ENCODE measurements around the gene PHLDA1.
"Not testable (repeated sequence)": the region's sequence is repeated elsewhere in the genome, so short reads cannot be mapped to it uniquely, and the experiment has no call there.

Gene PHLDA1

DNA sequence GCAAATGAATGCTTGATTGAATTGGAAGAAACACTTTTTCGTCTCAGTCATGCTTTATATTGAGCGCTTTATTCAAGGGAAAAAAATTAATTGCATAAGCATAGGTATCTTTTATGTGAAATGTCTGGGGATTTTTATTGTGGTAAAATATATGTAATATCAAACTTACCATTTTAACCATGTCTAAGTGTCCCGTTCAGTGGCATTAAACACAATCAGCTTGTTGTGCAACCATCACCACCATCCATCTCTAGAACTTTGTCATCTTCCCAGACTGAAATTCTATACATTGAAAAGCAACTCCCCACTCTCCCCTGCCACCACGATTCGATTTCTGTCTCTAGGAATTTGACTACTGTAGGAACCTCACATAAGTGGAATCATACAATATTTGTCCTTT is 39.8 kb downstream of the PHLDA1 start:
- DNase-seq (ENCODE audit: low read depth), result no peak
- TF ChIP-seq, protein P1, sequence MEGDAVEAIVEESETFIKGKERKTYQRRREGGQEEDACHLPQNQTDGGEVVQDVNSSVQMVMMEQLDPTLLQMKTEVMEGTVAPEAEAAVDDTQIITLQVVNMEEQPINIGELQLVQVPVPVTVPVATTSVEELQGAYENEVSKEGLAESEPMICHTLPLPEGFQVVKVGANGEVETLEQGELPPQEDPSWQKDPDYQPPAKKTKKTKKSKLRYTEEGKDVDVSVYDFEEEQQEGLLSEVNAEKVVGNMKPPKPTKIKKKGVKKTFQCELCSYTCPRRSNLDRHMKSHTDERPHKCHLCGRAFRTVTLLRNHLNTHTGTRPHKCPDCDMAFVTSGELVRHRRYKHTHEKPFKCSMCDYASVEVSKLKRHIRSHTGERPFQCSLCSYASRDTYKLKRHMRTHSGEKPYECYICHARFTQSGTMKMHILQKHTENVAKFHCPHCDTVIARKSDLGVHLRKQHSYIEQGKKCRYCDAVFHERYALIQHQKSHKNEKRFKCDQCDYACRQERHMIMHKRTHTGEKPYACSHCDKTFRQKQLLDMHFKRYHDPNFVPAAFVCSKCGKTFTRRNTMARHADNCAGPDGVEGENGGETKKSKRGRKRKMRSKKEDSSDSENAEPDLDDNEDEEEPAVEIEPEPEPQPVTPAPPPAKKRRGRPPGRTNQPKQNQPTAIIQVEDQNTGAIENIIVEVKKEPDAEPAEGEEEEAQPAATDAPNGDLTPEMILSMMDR (IDR thresholded peaks at IDR 0.05; ENCODE audit: control insufficient read depth, insufficient read depth, low read depth, low read length, missing control alignments), result no peak
- no peak overlapping the region for H3K4me3 ChIP-seq (ENCODE audit: control insufficient read depth, low read depth, low read length)

DNA sequence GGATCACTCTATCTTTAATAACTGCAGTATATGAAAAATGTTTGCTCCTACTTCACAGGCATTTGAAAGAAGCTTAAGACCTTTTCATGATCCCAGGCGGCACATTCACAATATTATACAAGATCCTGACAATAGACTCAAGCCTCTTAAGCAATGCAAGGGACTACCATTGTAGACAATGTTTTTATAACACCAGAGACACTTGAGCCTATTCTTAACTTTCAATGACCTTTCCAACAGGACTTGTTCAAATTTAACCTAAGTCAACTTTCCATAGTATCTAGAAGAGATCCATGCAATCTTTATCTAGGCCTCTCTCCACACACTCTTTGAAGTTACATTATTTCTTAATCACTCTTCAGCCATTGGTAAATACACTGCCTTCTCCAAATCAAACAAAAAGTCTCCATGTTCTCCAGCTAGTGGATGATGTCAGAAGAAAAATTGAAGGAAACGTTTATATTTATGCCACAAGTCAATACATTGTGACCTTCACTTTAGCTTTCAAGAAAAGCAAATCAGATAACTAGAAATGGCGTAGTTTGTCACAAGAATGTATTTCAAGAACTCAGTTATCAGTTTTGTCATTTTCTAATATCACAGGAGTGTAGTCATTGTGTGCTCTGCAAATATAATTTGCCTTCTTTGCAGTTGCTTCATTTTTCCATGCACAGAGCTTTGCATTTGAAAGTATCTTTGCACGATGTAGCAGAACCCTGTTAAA is 41.2 kb downstream of the PHLDA1 start:
- H3K4me3 ChIP-seq (ENCODE audit: control insufficient read depth, low read depth, low read length), result no peak overlapping the region
- TF ChIP-seq, protein P1 (IDR thresholded peaks at IDR 0.05; ENCODE audit: control insufficient read depth, insufficient read depth, low read depth, low read length, missing control alignments), result no peak
- no peak for DNase-seq (ENCODE audit: low read depth)

DNA sequence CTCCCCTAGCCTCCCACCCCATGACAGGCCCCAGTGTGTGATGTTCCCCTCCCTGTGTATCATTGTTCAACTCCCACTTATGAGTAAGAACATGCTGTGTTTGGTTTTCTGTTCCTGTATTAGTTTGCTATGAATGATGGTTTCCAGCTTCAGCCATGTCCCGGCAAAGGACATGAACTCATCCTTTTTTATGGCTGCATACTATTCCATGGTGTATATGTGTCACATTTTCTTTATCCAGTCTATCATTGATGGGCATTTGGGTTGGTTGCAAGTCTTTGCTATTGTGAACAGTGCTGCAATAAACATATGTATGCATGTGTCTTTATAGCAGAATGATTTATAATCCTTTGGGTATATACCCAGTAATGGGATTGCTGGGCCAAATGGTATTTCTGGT is 43.9 kb downstream of the PHLDA1 start:
- not testable (repeated sequence) for DNase-seq (ENCODE audit: low read depth); H3K4me3 ChIP-seq (ENCODE audit: control insufficient read depth, low read depth, low read length)

DNA sequence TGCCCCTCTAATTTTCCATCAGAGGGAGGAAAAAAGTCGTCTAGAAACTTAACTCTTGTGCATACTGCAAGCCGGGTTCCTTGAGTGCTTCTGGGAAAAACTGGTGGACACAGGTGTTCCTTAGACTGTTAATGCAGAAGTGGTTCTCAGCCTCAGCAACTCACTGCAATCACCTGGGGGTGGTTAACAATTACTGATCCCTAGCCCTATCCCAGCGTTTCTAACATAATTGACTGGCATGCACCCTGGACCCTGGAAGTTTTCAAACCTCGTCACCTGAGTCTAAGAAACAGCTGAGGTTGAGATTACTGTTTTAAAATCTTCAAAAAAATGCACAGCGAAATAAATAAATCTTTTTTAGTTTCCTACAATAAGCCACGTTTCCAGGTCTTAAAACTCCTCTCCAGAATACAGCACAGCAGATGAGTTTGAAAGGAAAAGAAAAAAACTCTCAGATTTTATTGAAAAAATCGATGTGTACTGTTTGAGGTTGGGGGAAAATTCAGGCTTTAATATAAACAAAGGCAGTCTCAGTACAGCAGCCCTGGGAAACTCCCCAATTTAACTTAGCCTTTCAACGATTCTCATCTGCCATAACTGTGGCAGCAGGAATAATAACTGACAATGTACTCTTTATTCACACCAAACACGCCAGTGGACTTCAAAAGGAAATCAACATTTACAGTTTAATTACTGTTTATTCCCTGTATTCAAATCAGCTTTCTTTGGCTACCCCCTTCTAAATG is 45.4 kb downstream of the PHLDA1 start:
- no peak for DNase-seq (ENCODE audit: low read depth)
- H3K4me3 ChIP-seq (ENCODE audit: control insufficient read depth, low read depth, low read length), result no peak overlapping the region
- TF ChIP-seq, protein P1 (IDR thresholded peaks at IDR 0.05; ENCODE audit: control insufficient read depth, insufficient read depth, low read depth, low read length, missing control alignments), result no peak

DNA sequence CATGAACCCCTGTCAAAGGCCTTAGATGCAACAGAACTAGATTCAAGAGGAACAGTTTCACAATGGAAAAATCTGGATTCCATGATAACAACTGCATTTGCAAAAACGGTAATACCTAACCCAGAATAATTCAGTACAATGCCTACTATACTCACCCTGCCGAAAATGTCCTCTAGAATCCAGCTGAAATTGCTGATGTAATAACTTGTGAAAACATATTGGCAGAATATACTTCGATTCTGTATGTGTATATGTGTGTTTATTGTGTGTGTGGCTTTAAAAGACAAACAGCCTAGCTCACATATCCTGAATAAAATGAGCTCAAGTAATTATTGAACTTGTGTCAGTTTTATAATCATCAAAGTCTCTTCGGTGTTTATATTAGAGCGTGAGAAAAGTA is 46.0 kb downstream of the PHLDA1 start:
- DNase-seq (ENCODE audit: low read depth), result no peak
- TF ChIP-seq, protein P1 (IDR thresholded peaks at IDR 0.05; ENCODE audit: control insufficient read depth, insufficient read depth, low read depth, low read length, missing control alignments), result no peak
- H3K4me3 ChIP-seq (ENCODE audit: control insufficient read depth, low read depth, low read length), result no peak overlapping the region

DNA sequence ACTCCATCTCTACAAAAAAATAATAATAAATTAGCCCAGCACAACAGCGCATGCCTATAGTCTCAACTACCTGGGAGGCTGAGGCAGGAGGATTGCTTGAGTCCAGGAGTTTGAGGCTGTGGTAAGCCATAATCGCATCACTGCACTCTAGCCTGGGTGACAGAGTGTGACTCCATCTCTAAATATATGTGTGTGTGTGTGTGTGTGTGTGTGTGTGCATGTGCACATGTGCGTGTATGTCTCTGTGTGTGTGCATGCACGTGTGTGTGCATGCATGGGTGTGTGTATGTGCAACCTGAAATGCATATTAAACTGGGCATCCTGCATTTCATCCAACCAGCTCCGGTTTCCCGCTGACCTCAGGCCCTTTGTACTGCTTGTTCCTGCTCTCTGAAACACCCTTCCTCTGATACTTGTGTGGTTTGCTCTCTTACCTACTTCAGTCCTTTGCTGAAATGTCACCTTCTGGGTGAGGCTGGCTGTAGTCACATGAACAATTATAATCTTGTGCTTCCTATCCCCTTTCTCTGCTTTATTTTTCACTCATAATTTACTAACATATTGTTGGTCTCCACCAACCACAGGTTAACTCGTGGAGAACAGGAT is 46.9 kb downstream of the PHLDA1 start:
- DNase-seq (ENCODE audit: low read depth), result no peak
- TF ChIP-seq, protein P1 (IDR thresholded peaks at IDR 0.05; ENCODE audit: control insufficient read depth, insufficient read depth, low read depth, low read length, missing control alignments), result no peak
- no peak overlapping the region for H3K4me3 ChIP-seq (ENCODE audit: control insufficient read depth, low read depth, low read length)

DNA sequence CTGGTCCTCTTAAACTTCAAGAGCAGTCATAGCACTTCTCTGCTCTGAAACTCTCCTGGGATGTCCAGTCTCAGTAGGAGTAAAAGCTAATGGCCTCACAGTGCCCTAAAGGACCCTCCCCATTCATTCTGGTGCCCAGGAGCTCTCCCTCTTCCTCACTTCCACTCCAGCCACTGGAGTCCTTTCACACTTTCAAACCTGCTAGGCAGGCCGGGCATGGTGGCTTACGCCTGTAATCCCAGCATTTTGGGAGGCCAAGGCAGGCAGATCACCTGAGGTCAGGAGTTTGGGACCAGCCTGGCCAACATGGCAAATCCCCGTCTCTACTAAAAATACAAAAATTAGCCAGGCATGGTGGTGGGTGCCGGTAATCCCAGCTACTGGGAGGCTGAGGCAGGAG is 47.7 kb downstream of the PHLDA1 start:
- not testable (repeated sequence) for H3K4me3 ChIP-seq (ENCODE audit: control insufficient read depth, low read depth, low read length); DNase-seq (ENCODE audit: low read depth)
